ENCODE measurements around the gene SCART1. TPM values are rescaled to one million over a fixed set of nuclear protein-coding genes. Genes with fewer than 3 reads are reported as not detected.

Gene SCART1
- total RNA-seq, 1 donor from 2014 or later, result 3.8 TPM

GRCh38 chr10:133460208-133460769 is 6.5 kb downstream of the SCART1 start:
- H3K4me1 Mint-ChIP-seq (ENCODE audit: low read depth, unreplicated experiment), result no peaks in the 10 kb centered on the region
- peaks cover 6% of the 10 kb centered on the region for H3K27me3 Mint-ChIP-seq (ENCODE audit: unreplicated experiment)

DNA sequence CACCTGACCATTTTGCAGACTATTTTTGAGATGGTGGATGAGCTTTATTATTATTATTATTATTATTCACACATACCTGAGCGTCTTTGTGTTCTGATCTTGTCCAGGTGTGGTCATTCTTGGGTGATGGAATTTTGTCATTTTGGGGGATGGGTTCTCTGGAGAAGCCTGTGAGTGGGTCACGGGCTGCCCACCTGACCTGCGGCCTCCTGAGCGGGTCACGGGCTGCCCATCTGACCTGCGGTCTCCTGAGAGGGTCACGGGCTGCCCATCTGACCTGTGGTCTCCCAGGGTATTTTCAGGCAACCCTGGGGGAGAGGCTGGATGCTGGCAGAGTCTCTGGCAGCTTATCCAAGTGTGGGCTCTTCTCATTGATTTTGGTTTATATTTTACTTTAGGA is 7.3 kb downstream of the SCART1 start:
- Mint-ChIP-seq H3K27ac (ENCODE audit: unreplicated experiment) (no peak overlapping the region), H3K9me3 (ENCODE audit: unreplicated experiment) (peaks cover 5% of the 10 kb centered on the region), H3K27me3 (ENCODE audit: unreplicated experiment) (peaks cover 6% of the 10 kb centered on the region), H3K4me3 (ENCODE audit: unreplicated experiment) (no peak overlapping the region), H3K4me1 (ENCODE audit: low read depth, unreplicated experiment) (no peaks in the 10 kb centered on the region), H3K36me3 (ENCODE audit: unreplicated experiment) (peaks cover 7% of the 10 kb centered on the region)
- TF ChIP-seq CTCF (IDR thresholded peaks at IDR 0.05; ENCODE audit: partially characterized antibody, unreplicated experiment), result no peak
- no peak for DNase-seq

More at GRCh38 chr10:133460208-133460769, 6.5 kb downstream of the SCART1 start:
- TF ChIP-seq CTCF (IDR thresholded peaks at IDR 0.05; ENCODE audit: partially characterized antibody, unreplicated experiment), result no peak
- Mint-ChIP-seq H3K36me3 (ENCODE audit: unreplicated experiment) (peaks cover 7% of the 10 kb centered on the region), H3K9me3 (ENCODE audit: unreplicated experiment) (peaks cover 5% of the 10 kb centered on the region), H3K4me3 (ENCODE audit: unreplicated experiment) (no peak overlapping the region), H3K27ac (ENCODE audit: unreplicated experiment) (no peak overlapping the region)
- no peak for DNase-seq

GRCh38 chr10:133461841-133462240 is 8.1 kb downstream of the SCART1 start:
- no peak overlapping the region for H3K27ac Mint-ChIP-seq (ENCODE audit: unreplicated experiment)
- H3K9me3 Mint-ChIP-seq (ENCODE audit: unreplicated experiment), result peaks cover 11% of the 10 kb centered on the region
- no peak for DNase-seq
- peaks cover 11% of the 10 kb centered on the region for H3K27me3 Mint-ChIP-seq (ENCODE audit: unreplicated experiment)
- no peak for TF ChIP-seq CTCF (IDR thresholded peaks at IDR 0.05; ENCODE audit: partially characterized antibody, unreplicated experiment)
- no peak overlapping the region for H3K4me3 Mint-ChIP-seq (ENCODE audit: unreplicated experiment)
- peaks cover 7% of the 10 kb centered on the region for H3K36me3 Mint-ChIP-seq (ENCODE audit: unreplicated experiment)
- H3K4me1 Mint-ChIP-seq (ENCODE audit: low read depth, unreplicated experiment), result no peaks in the 10 kb centered on the region

DNA sequence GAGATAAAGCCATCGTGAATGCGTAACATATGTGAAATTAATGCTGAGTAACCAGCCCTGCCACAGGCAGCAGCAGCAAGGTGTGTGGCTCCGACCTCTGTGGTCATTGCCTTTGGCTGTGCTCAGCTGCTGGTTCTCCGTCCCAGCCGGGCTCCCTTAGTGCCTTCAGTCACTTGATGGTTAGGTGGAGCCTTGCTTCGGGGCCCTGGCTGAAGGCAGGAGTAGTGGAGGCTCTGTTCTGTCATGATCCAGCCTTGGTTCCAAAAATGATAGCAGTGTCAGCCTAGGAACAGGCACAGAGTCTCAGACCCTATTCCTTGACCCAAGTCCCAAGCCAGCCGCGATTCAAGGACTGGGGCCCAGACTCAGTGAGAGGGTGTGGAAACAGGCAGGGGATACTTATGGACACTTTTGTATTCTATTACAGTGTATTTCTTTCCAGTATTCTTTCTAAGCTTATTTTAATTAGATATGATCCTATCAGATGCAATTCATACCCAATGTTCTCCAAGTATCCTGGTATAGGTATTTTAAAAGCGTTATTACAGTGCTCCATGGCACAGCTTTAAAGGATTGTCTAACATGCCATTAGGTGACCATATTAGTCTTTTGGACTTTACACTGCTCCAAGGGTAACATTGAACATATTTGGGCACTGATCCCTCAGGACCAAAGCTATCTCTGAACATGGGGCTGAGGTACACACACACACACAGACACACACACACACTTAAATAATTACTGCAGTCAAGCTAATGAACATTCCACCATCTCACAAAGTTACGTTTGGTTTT is 9.0 kb downstream of the SCART1 start:
- Mint-ChIP-seq H3K27ac (ENCODE audit: unreplicated experiment) (no peak overlapping the region), H3K36me3 (ENCODE audit: unreplicated experiment) (peaks cover 10% of the 10 kb centered on the region), H3K27me3 (ENCODE audit: unreplicated experiment) (peaks cover 14% of the 10 kb centered on the region), H3K9me3 (ENCODE audit: unreplicated experiment) (peaks cover 14% of the 10 kb centered on the region), H3K4me3 (ENCODE audit: unreplicated experiment) (no peak overlapping the region), H3K4me1 (ENCODE audit: low read depth, unreplicated experiment) (no peaks in the 10 kb centered on the region)
- TF ChIP-seq CTCF (IDR thresholded peaks at IDR 0.05; ENCODE audit: partially characterized antibody, unreplicated experiment), result no peak
- DNase-seq, result no peak

- peaks cover 18% of the 10 kb centered on the region for H3K36me3 Mint-ChIP-seq (ENCODE audit: unreplicated experiment)
- H3K9me3 Mint-ChIP-seq (ENCODE audit: unreplicated experiment), result peaks cover 14% of the 10 kb centered on the region
- H3K27ac Mint-ChIP-seq (ENCODE audit: unreplicated experiment), result no peak overlapping the region
- no peak overlapping the region for H3K4me3 Mint-ChIP-seq (ENCODE audit: unreplicated experiment)
- TF ChIP-seq CTCF (IDR thresholded peaks at IDR 0.05; ENCODE audit: partially characterized antibody, unreplicated experiment), result no peak
- no peak for DNase-seq
- peaks cover 19% of the 10 kb centered on the region for H3K27me3 Mint-ChIP-seq (ENCODE audit: unreplicated experiment)
- H3K4me1 Mint-ChIP-seq (ENCODE audit: low read depth, unreplicated experiment), result no peaks in the 10 kb centered on the region
Observed at GRCh38 chr10:133464582-133465031, 10.9 kb downstream of the SCART1 start.

Measured in glutamatergic neuron (in vitro differentiated cells).